NCI-H2227 (cell line): ENCODE results near the gene DNAH17.

Source experiments
- DNase-seq: peaks from one replicate; lab custom pipeline; 2025; ENCODE audit not compliant: unreplicated experiment; lab: John Stamatoyannopoulos, UW

Gene DNAH17

DNA sequence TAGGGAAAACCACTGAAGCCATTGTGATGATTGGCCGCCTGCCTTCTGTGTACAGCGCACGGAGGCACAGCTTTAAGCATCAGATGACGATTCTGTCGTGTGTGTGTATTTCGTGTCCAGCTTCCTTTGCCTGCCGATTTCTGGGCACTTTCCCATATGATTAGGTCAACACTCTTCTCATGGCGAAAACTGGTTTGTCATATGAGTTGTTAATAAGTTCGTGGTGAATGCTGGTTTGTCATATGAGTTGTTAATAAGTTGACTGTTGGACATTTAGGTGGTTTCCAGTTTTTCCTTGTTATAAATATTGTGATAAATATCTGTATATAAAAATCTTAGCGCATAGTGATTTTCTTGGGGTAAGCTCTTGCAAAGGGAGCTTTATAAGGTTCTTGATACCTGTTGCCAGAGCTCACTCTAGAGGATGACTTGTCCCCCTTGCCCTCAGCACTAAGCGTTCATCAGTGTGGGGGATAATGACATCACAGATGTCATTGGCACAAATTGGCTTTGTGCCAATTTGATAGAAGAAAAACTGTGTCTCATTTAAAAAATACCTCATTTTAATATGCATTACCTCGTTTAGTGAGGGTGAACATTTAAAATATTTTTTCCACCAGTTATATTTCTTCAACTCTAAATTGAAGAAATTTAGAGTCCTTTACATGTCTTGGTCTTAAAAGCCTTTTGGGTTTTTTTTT is 158.7 kb downstream of the DNAH17 start:
- DNase-seq: no peak

DNA sequence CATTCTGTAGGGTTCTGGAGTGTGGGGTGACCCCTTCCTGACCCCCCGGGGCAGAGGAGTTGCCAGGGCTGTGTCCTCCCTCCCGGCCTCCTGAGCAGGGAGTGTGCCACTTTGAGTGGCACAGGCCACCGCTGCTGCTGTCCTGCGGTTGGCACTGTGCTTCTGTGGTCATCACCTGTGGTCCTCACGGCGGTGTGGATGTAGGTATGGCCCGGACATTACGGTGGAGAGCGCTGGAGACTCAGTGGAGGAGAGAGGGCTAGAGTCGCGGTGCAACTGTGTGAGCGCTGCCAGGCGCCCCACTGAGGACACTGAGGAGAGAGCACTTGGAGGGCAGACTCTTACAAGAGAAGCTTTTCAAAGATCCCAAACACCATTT is 159.7 kb downstream of the DNAH17 start:
- DNase-seq: no peak

GRCh38 chr17:78416791-78417530 is 160.2 kb downstream of the DNAH17 start:
- no peak for DNase-seq

DNA sequence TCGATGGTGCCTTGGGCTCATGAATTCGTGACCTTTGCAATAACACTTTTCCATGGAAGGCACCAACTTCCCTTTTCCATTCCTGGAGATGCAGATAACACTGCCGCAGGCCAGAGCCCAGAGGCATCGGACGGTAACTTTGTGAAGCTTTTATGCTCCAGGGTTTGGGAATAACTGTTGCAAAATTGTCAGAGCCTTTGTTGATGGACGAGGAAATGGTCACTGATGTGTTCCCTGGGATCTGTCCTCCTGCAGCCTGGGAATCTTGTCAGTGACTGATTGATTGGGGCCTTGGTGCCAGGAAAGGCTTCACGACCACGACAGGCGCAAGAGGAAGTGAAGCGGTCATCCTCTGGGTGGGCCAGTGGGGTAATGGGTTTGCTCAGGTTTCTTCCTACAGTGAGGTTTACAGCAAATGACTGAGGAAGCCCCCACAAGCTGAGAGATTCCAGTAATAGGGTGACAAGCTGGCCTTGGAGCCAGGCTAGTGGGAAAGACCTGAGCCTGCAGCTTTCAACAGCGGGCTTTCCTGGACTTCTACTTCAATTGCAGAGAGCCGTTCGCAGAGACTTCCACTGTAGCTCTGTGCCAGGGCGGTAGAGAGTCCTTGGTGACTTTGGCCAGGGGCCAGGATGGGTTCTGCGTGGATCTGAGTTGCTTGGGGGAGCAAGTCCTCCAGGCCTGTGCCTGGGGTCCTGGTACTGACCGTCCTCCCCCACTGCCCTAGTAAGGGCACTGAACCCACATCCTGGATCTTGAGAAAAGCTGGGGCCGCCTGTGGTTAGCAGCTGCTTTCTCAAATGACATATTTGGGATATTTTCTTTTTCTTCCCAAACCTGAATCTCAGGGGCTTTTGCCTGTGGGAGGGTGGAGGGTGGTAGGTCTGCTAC is 161.1 kb downstream of the DNAH17 start:
- no peak for DNase-seq

- no peak for DNase-seq
Observed at GRCh38 chr17:78414178-78415162, 162.7 kb downstream of the DNAH17 start.

GRCh38 chr17:78412403-78412802 is 164.8 kb downstream of the DNAH17 start:
- no peak for DNase-seq

- DNase-seq: no peak
Observed at GRCh38 chr17:78411241-78411857, 165.8 kb downstream of the DNAH17 start.

DNA sequence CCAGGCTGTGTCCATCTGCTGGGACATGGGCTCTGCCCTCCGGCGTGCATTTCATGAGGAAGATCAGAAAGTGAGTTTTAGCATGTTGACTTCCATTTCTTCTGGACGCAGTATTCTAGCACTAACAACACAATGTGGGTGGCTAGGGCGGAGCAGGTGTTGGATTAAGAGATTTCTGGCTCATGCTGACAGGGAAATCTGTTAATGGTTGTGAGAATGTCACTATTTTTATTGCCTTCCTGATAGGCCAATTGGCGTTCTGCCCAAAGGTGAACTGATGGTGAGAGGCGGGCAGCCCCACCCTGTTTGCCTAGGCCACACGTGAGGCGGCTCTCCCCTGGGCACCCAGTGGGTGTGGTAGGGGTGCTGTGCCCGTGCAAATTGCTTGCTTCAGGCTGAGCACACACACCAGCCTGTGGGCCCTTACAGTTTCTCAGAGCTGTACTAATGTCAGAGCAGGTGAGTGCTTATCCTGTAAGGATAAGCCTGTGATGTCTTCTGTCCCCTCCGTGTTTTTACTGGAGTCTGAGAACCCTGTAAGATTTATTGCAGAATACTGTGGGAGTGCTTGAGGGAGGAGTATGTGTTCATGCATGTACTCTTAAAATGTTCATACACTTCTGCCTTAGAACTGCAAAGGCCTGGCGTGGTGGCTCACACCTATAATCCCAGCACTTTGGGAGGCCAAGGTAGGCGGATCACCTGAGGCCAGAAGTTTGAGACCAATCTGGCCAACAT is 167.8 kb downstream of the DNAH17 start:
- DNase-seq: no peak

GRCh38 chr17:78408476-78409050 is 168.6 kb downstream of the DNAH17 start:
- no peak for DNase-seq

DNA sequence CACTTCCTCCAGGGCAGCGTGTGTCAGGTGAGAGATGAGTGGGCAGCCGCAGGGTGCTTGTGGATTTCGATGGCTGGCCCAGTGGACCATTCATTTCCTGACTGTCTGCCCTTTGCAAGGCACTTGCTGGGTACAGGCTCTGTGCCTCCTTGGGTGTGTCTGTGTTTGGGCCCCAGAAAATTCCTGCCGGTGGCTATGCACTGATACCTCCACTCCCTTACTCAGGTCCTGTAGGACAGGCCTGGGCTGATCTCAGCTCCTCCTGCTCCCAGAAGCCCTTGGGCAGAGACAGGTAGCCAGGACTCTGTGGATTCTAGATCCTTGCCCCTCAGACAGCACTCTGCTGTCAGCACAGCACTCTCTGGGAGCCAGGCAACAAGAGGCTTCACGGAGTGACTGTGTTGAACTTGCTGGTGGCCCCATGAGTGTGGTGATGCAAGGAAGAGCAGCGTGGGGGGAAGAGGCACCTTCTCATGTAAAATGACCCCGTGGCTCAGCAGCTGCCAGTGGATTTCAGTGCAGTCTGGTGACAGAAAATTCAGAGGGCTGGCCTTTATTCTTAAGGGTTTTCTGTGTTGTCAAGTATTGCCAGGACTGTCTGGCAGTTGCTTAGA is 169.7 kb downstream of the DNAH17 start:
- no peak for DNase-seq

DNA sequence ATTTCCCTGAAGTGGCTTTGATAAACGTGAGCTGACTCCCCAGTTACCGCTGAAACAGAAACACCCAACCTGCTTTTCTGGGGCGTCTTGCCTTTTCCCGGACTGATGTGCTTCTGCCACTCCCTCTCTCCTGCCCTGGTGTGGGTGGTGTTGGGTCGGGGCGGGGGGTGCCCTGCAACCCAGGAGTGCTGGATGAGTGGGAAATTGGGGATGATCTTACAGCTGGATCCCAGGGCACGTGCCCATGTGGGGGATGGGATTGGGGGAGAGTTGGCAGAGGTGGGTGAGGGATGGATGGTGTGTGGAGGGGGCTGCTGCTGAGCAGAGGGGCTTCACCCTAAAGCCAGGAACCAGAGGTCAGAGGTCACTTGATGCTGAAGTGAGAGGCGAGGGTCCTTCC is 170.3 kb downstream of the DNAH17 start:
- no peak for DNase-seq

DNA sequence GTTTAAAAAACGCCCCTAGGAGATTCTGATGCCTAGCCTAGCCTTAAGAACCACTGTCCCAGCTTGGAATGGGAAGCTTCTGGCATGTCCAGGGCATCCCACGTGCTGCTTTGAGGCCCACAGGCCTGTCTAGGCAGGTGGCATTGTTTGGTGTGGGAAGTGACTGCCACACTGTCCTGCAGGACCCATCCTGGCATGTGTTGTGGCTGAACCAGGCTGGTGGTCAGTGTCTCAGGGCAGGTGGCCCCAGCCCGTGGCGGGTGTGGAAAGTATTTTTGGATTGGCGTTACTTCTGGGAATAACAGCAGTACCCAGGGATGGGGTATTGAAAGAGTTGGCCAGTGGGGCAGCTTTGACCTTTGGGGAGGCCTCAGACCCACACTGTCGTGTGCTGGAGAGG is 170.8 kb downstream of the DNAH17 start:
- DNase-seq: no peak

- DNase-seq: no peak
Observed at GRCh38 chr17:78403822-78404221, 173.4 kb downstream of the DNAH17 start.

GRCh38 chr17:78401891-78402290 is 175.3 kb downstream of the DNAH17 start:
- no peak for DNase-seq

GRCh38 chr17:78401246-78401645 is 175.9 kb downstream of the DNAH17 start:
- DNase-seq: no peak

DNA sequence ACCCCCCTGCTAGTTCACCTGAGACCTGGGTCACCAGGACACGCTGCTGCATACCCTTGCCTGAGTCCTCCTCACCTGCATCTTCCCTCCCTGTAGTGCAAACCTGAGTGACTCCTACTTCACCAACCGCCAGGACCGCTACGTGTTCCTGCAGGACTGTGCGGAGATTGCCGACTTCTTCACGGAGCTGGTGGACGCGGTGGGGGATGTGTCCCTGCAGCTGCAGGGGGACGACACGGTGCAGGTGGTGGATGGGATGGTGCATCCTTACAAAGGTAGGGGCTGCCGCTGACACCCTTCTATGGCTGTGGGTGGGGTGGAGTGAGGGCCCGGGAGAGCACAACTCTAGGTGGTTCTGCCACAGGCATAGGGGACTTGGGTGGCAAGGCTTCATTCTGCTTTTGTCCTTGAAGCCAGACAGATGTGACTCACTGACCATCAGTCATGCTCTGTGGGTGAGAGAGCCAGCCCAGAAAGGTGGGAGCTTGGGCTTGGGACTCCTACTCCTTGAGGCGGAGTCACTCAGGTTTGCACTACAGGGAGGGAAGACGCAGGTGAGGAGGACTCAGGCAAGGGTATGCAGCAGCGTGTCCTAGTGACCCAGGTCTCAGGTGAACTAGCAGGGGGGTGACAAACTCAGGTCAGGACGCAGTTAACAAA is 176.5 kb downstream of the DNAH17 start:
- DNase-seq: no peak

DNA sequence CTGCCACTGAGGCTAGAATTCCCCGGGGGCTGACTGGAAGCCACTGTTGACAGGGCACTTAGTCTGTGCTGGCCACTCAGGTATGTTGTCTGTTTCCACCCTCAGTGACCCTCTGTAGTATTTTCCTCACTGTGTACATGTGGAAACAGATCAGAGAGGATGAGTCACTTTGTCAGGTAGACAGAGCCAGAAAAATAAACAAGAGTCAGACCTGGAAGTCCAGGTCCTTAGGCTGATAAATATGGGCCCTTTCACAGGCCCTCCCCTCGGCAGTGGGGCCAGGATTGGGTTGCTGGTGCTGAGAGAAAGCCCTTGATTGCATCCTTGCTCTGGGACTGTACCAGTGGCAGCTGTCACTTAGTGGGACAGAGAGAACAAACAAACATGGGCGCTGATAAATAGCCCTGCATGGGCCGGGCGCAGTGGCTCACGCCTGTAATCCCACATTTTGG is 177.5 kb downstream of the DNAH17 start:
- DNase-seq: no peak
